ENCODE measurements around the gene SPATS2. TPM values are rescaled to one million over a fixed set of nuclear protein-coding genes. Genes with fewer than 3 reads are reported as not detected.

The SPATS2 gene
- total RNA-seq, 2 donors from 2014 or later = 11.5 to 31.4 TPM

DNA sequence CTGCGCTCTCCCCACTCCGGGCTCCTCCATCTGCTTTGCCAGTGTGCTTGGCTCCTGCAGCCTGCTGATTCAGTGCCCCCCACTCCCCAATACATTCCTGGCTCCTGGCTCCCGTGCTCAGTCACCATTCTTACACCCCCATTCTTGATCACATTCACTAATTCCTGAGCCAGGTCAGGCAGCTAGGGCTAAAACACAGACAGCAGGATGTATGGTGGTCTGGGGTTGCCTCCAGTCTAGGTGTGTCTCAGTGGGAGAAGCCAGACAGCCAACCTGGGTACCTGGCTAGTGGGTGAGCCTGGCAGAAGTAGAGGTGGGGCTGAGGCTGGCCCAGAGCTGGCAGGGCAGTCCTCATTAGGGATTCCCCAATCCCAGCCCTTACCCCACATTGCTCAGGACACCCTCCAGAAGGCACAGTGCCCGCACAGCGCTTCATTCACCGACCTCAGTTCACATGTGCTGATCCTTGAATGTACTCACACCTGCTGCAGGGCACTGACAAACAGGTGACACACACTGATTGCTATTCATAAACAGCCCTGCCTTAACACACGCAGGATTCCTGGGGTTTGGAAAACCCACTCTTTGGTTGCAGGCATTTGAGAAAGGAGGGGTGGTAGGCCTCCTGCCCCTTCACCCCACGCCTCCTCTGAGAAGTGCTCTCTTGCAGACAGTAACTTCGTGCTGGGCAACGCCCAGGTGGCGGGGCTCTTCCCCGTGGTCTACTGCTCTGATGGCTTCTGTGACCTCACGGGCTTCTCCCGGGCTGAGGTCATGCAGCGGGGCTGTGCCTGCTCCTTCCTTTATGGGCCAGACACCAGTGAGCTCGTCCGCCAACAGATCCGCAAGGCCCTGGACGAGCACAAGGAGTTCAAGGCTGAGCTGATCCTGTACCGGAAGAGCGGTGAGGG is 173.2 kb downstream of the SPATS2 start:
- Histone ChIP-seq H3K27me3 (replicated peaks; ENCODE audit: insufficient read depth) (peaks cover 9% of the 10 kb centered on the region), H3K4me3 (no peak overlapping the region), H3K27ac (no peak overlapping the region), H3K36me3 (no peaks in the 10 kb centered on the region), H3K9me3 (no peaks in the 10 kb centered on the region), H3K4me1 (ENCODE audit: control insufficient read depth in 1 of 2, low read depth in 2 of 2) (peaks cover 9 to 16% of the 10 kb centered on the region in 2 donors)
- DNase-seq (ENCODE audit: low spot score) (no peak), ATAC-seq (ENCODE audit: insufficient number of reproducible peaks, low FRiP score, low read depth) (no peak)
- TF ChIP-seq, protein P1, sequence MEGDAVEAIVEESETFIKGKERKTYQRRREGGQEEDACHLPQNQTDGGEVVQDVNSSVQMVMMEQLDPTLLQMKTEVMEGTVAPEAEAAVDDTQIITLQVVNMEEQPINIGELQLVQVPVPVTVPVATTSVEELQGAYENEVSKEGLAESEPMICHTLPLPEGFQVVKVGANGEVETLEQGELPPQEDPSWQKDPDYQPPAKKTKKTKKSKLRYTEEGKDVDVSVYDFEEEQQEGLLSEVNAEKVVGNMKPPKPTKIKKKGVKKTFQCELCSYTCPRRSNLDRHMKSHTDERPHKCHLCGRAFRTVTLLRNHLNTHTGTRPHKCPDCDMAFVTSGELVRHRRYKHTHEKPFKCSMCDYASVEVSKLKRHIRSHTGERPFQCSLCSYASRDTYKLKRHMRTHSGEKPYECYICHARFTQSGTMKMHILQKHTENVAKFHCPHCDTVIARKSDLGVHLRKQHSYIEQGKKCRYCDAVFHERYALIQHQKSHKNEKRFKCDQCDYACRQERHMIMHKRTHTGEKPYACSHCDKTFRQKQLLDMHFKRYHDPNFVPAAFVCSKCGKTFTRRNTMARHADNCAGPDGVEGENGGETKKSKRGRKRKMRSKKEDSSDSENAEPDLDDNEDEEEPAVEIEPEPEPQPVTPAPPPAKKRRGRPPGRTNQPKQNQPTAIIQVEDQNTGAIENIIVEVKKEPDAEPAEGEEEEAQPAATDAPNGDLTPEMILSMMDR (IDR thresholded peaks at IDR 0.05) = no peak

DNA sequence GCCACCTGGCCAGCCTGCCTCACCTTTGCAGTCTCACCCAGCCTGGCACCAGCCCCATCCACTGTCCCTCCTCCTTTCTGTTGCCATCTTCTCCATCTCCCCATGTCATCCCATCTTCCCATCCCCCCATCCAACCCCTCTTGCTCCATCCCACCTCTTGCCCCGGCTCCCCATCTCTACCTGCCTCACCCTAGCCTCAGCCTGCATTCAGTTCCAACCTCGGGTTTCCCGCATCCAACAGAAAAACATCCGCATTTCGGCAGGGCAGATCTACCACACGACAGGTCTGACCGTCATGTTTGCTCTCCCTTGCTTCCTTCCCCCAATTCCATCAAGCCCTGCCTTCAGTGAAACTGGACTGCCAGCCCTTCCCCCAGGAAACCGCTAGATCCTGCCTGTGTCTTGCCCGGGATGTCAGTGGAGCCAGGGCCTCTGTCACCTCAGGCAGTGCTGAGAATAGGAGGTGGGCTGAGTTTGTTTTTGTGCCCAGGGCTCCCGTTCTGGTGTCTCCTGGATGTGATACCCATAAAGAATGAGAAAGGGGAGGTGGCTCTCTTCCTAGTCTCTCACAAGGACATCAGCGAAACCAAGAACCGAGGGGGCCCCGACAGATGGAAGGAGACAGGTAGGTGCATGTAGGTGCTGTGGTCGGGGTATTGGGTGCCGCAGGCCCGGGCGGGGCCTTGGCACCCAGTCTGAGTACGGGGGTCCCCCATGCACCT is 174.0 kb downstream of the SPATS2 start:
- no peaks in the 10 kb centered on the region for H3K36me3 ChIP-seq
- peaks cover 9 to 16% of the 10 kb centered on the region in 2 donors for H3K4me1 ChIP-seq (ENCODE audit: control insufficient read depth in 1 of 2, low read depth in 2 of 2)
- H3K4me3 ChIP-seq = no peak overlapping the region
- TF ChIP-seq, protein P1 (IDR thresholded peaks at IDR 0.05) = no peak
- H3K27me3 ChIP-seq (replicated peaks; ENCODE audit: insufficient read depth) = peaks cover 9% of the 10 kb centered on the region
- H3K27ac ChIP-seq = no peak overlapping the region
- no peak for DNase-seq (ENCODE audit: low spot score)
- H3K9me3 ChIP-seq = no peaks in the 10 kb centered on the region
- no peak for ATAC-seq (ENCODE audit: insufficient number of reproducible peaks, low FRiP score, low read depth)

DNA sequence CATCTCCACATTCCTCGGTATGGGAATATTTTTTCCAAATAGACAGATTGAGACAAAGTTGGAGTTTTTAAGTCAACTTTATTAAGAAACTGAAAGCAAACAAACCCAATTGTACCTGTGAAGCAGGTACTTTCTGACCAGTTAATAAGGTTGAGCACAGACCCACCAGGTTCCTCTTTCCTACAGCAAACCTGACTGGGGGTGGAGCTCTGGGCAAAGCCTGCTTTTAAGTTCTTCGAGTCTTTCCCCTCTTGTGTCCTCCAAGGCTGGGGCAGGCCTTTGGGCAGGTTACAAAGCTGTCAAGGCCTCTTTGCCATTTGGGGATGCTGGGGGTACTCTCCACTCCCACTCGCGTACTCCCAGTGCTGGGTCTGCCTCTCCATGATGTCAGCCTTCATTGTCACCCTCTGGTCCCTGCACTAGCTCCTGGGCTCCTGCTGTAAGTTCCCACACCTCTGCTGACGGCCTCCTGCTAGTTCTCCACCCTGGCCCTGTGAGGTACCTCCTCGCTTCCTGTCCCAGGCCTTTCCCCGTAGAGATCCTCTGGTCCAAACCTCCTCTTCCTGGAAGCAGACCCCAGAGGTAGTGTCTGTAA is 174.7 kb downstream of the SPATS2 start:
- DNase-seq (ENCODE audit: low spot score) (no peak), ATAC-seq (ENCODE audit: insufficient number of reproducible peaks, low FRiP score, low read depth) (no peak)
- no peak overlapping the region for H3K27ac ChIP-seq
- H3K4me3 ChIP-seq = no peak overlapping the region
- H3K36me3 ChIP-seq = no peaks in the 10 kb centered on the region
- TF ChIP-seq, protein P1 (IDR thresholded peaks at IDR 0.05) = no peak
- peaks cover 9 to 16% of the 10 kb centered on the region in 2 donors for H3K4me1 ChIP-seq (ENCODE audit: control insufficient read depth in 1 of 2, low read depth in 2 of 2)
- H3K27me3 ChIP-seq (replicated peaks; ENCODE audit: insufficient read depth) = peaks cover 9% of the 10 kb centered on the region
- no peaks in the 10 kb centered on the region for H3K9me3 ChIP-seq

DNA sequence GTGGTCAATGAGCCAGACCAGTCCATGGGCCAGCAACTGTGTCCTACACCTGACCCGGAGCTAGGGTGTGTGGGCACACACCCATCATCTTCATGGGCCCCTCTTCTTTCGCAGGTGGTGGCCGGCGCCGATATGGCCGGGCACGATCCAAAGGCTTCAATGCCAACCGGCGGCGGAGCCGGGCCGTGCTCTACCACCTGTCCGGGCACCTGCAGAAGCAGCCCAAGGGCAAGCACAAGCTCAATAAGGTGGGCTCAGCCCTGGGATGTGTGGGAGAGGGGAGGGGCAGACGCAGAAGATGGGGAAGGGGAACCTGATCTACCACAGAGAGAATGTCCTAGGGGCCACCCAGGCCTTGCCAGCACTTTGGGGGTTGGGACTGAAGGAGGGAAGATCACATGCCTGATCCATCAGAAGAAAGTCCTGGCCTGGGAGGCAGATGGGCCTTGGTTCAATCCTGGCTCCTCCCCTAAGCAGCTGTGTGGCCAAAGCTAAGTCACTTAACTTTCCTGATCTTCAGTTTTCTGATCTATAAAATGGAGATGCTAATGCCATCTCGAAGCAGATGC is 175.4 kb downstream of the SPATS2 start:
- H3K4me3 ChIP-seq = no peak overlapping the region
- ATAC-seq (ENCODE audit: insufficient number of reproducible peaks, low FRiP score, low read depth) (no peak), DNase-seq (ENCODE audit: low spot score) (no peak)
- TF ChIP-seq, protein P1 (IDR thresholded peaks at IDR 0.05) = no peak
- no peaks in the 10 kb centered on the region for H3K9me3 ChIP-seq
- H3K27ac ChIP-seq = no peak overlapping the region
- H3K4me1 ChIP-seq (ENCODE audit: control insufficient read depth in 1 of 2, low read depth in 2 of 2) = peaks cover 5 to 11% of the 10 kb centered on the region in 2 donors
- peaks cover 6% of the 10 kb centered on the region for H3K27me3 ChIP-seq (replicated peaks; ENCODE audit: insufficient read depth)
- no peaks in the 10 kb centered on the region for H3K36me3 ChIP-seq
